Measurements from ENCODE around the gene PLEKHA5. TPM values are rescaled to one million over a fixed set of nuclear protein-coding genes. Genes with fewer than 3 reads are reported as not detected.

Gene PLEKHA5
- total and polyA plus RNA-seq, 4 donors = 4.9 to 88.5 (median 20.9) TPM

DNA sequence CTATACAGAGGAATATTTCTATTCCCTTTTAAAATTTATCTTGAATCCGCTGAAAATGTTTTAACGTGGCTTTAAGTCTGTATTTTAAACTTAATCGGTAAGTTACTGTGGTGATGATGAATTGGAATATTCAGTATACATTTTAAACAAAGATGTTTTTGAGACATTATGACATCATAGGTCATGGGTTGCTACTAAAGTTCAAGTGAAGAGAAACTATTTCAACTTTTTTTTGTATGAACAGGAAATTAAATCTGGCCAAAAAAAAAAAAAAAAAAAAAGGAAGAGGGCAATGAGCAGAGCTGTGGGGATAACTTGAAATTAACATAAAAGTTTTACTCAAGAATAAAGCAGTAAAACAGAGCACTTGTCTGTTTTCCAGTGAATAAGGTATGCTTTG is 109.0 kb downstream of the PLEKHA5 start:
- Histone ChIP-seq H3K4me3 (no peak overlapping the region), H3K9me3 (ENCODE audit: control insufficient read depth in 4 of 4, insufficient read depth in 3 of 4, low read length in 3 of 4) (no peaks in the 10 kb centered on the region), H3K27ac (ENCODE audit: low read depth in 1 of 2, low read length in 1 of 2) (no peak overlapping the region), H3K36me3 (ENCODE audit: control insufficient read depth in 4 of 4, insufficient read depth in 4 of 4, low read length in 4 of 4) (no peaks in the 10 kb centered on the region), H3K9ac (ENCODE audit: insufficient read depth in 1 of 2, low read length in 2 of 2) (no peak overlapping the region), H3K27me3 (ENCODE audit: control insufficient read depth in 3 of 3, insufficient read depth in 3 of 3, low read length in 2 of 3) (no peaks in the 10 kb centered on the region), H3K4me1 (ENCODE audit: control insufficient read depth in 5 of 5, insufficient read depth in 5 of 5, low read length in 5 of 5) (peaks cover 0 to 24% (median 23%) of the 10 kb centered on the region in 5 donors)
- TF ChIP-seq, protein P1, sequence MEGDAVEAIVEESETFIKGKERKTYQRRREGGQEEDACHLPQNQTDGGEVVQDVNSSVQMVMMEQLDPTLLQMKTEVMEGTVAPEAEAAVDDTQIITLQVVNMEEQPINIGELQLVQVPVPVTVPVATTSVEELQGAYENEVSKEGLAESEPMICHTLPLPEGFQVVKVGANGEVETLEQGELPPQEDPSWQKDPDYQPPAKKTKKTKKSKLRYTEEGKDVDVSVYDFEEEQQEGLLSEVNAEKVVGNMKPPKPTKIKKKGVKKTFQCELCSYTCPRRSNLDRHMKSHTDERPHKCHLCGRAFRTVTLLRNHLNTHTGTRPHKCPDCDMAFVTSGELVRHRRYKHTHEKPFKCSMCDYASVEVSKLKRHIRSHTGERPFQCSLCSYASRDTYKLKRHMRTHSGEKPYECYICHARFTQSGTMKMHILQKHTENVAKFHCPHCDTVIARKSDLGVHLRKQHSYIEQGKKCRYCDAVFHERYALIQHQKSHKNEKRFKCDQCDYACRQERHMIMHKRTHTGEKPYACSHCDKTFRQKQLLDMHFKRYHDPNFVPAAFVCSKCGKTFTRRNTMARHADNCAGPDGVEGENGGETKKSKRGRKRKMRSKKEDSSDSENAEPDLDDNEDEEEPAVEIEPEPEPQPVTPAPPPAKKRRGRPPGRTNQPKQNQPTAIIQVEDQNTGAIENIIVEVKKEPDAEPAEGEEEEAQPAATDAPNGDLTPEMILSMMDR (IDR thresholded peaks at IDR 0.05; ENCODE audit: control extremely low read depth, extremely low read depth) = no peak
- DNase-seq = no peak
- 90 to 95% methylated on average over 3 of the region's 3 CpGs for WGBS, 2 donors
- no peak for ATAC-seq (ENCODE audit: insufficient read depth, low FRiP score)

DNA sequence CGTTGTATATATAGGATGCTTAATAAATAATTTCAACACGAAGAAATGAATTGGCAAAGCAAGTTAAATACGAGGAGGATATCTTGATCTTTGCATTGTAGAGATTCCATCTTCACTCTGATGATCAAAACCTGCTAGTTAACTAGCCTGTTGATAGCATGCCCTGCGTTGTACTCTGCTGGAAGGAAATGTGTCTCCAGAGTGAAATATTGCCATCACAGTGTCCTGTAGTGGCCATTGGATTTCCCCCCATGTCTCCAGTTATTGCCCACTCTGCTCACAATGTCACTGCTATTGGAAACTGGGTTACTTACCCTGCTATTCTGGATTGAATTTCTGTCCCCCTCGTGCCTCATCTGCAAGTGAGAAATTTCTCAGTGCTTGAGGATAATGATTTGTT is 109.6 kb downstream of the PLEKHA5 start:
- Histone ChIP-seq H3K9me3 (ENCODE audit: control insufficient read depth in 4 of 4, insufficient read depth in 3 of 4, low read length in 3 of 4) (no peaks in the 10 kb centered on the region), H3K27me3 (ENCODE audit: control insufficient read depth in 3 of 3, insufficient read depth in 3 of 3, low read length in 2 of 3) (no peaks in the 10 kb centered on the region), H3K27ac (ENCODE audit: low read depth in 1 of 2, low read length in 1 of 2) (peak overlapping the region in 1 of 2 donors; percentile 21), H3K36me3 (ENCODE audit: control insufficient read depth in 4 of 4, insufficient read depth in 4 of 4, low read length in 4 of 4) (no peaks in the 10 kb centered on the region), H3K4me1 (ENCODE audit: control insufficient read depth in 5 of 5, insufficient read depth in 5 of 5, low read length in 5 of 5) (peaks cover 0 to 23% (median 18%) of the 10 kb centered on the region in 5 donors), H3K4me3 (no peak overlapping the region), H3K9ac (ENCODE audit: insufficient read depth in 1 of 2, low read length in 2 of 2) (no peak overlapping the region)
- TF ChIP-seq, protein P1 (IDR thresholded peaks at IDR 0.05; ENCODE audit: control extremely low read depth, extremely low read depth) = no peak
- no peak for DNase-seq
- ATAC-seq (ENCODE audit: insufficient read depth, low FRiP score) = no peak
- 69 to 73% methylated on average over 5 of the region's 5 CpGs for WGBS, 2 donors

DNA sequence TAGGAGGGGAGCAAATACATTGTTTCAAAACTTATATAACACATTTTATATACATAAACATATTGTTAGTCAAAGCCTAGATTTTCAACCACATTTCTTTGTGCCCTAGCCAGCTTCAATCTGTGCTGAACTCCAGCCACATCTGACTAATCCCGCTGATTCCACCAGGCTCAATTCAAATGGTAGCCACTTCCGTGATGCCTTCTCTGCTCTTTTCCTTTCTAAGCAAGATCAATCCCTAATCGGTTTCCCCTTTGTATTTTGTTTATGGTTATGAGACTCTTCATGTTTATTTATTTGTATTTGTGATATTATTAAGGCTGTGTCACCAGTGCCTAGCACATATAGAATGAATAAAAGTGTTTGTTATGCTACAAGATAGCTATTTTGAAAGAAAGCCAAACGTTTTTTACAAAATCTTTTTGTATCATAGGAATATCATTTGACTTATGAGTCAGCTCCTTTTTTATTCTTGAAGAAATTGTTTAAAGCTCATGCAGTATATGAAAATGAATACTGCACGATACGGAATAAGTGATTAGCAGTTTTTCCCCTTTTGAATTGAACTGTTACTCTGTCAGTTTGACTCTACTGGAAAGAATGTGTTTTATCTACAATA is 110.2 kb downstream of the PLEKHA5 start:
- Histone ChIP-seq H3K9me3 (ENCODE audit: control insufficient read depth in 4 of 4, insufficient read depth in 3 of 4, low read length in 3 of 4) (no peaks in the 10 kb centered on the region), H3K27ac (ENCODE audit: low read depth in 1 of 2, low read length in 1 of 2) (no peak overlapping the region), H3K27me3 (ENCODE audit: control insufficient read depth in 3 of 3, insufficient read depth in 3 of 3, low read length in 2 of 3) (no peaks in the 10 kb centered on the region), H3K4me1 (ENCODE audit: control insufficient read depth in 5 of 5, insufficient read depth in 5 of 5, low read length in 5 of 5) (peaks cover 0 to 18% (median 13%) of the 10 kb centered on the region in 5 donors), H3K9ac (ENCODE audit: insufficient read depth in 1 of 2, low read length in 2 of 2) (no peak overlapping the region), H3K4me3 (no peak overlapping the region), H3K36me3 (ENCODE audit: control insufficient read depth in 4 of 4, insufficient read depth in 4 of 4, low read length in 4 of 4) (no peaks in the 10 kb centered on the region)
- DNase-seq (peak in 2 of 3 donors; percentile 39 to 47), ATAC-seq (ENCODE audit: insufficient read depth, low FRiP score) (no peak)
- TF ChIP-seq, protein P1 (IDR thresholded peaks at IDR 0.05; ENCODE audit: control extremely low read depth, extremely low read depth) = no peak
- WGBS, 2 donors = 65% methylated on average over 6 of the region's 6 CpGs

DNA sequence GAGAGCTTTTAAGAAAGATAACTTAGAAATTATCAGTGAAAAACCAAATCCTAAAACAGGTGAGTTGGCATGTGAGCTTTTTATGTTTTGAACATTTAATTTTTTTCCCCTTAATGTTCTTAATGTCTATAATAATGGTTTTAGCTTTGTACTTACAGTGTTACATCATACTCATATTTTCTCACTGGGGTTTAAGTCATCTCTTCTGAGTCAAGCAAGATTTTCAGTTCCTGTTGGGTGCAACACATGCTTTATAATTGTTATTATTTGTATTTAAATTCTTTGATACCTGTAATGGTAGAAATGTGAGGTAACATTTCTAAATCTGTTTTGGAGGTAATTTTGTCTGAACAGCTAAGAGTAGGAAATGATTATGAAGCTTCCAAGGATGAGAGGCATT is 113.0 kb downstream of the PLEKHA5 start:
- DNase-seq (no peak), ATAC-seq (ENCODE audit: insufficient read depth, low FRiP score) (no peak)
- Histone ChIP-seq H3K9me3 (ENCODE audit: control insufficient read depth in 4 of 4, insufficient read depth in 3 of 4, low read length in 3 of 4) (no peaks in the 10 kb centered on the region), H3K27me3 (ENCODE audit: control insufficient read depth in 3 of 3, insufficient read depth in 3 of 3, low read length in 2 of 3) (no peaks in the 10 kb centered on the region), H3K4me3 (no peak overlapping the region), H3K27ac (ENCODE audit: low read depth in 1 of 2, low read length in 1 of 2) (no peak overlapping the region), H3K36me3 (ENCODE audit: control insufficient read depth in 4 of 4, insufficient read depth in 4 of 4, low read length in 4 of 4) (no peaks in the 10 kb centered on the region), H3K4me1 (ENCODE audit: control insufficient read depth in 5 of 5, insufficient read depth in 5 of 5, low read length in 5 of 5) (peaks cover 0 to 14% (median 7%) of the 10 kb centered on the region in 5 donors), H3K9ac (ENCODE audit: insufficient read depth in 1 of 2, low read length in 2 of 2) (no peak overlapping the region)
- TF ChIP-seq, protein P1 (IDR thresholded peaks at IDR 0.05; ENCODE audit: control extremely low read depth, extremely low read depth) = no peak

All from lung (tissue), 12 donors.